Measurements from ENCODE around the gene SLC5A10. TPM values are rescaled to one million over a fixed set of nuclear protein-coding genes. Genes with fewer than 3 reads are reported as not detected.

SLC5A10 gene
- total RNA-seq: not detected in 2 replicates

DNA sequence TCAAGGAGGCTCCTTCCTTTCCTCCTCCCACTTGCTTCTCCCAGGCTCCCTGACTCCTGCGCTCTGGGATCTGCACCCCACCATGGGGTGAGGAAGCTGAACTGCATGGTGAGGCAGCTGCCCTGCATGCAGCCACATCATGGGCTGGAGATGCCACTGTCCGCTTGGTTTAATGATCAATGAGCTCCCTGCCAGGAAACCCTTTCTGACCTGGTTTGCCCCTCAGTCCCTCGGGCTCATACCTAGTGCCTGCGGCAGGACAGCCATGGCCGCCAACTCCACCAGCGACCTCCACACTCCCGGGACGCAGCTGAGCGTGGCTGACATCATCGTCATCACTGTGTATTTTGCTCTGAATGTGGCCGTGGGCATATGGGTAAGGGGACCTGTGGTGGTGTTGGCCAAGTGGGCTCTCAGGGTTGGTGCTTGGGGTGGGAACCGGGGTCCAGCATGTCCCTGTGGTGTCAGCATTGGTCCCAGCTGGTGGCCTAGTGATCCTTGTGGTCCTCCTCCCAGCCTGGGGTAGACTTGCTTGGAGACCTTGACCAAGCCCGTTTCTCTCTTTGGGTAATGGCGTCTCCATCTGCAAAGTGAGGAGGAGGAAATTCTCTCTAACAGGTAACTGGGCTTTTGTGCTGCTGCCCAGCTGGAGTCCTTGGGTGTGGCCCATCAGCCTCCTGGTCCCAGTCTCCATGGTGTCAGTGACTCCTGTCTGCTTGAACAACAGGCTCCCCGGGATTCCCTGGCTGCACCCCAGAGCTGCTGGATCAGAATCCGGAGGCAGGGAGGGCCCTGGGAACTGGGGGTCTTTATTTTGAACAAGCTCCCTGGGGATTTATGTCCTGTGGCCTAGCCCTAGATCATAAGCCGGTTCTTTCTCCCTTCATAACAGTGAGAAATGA lies at the start of gene SLC5A10:
Gene SLC5A10 (plus strand): TSS at position 225 of the 902 bp plus-strand sequence. CDS start 41 bp downstream, at position 266.

DNA sequence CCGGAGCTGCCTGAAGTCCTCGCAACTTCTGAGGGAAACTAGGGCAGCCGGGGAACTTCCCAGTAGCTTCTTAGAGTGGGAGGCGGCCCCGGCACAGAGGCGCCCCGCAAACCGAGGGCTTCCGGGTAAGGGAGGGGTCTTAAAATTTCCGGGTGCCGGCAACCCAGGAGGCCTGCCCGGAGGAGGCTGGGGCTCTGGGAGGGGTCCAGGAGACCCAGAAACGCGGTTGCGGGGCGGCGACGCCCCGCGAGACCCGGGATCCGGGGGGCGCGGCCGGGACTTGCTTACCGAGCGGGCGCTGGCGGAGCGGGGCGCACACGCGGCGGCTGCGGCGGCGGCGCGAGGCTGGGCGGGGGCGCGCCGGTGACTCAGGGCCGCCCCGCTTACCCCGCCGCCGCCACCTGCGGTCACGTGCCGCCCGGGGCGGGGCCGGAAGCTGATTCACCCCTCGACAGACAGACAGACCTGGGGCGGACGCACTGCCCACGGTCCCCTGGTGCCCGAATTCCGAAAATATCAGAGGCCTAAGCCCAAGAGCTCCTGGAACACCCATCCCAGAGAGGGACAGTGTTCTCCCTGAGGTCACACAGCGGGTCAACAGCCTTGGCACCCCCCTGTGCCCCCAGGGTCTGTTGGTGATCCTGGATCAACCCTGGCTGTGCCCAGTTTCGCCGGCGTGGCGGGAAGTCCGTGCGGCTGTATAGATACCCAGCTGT lies 52.6 kb downstream of the SLC5A10 start, which contains the start of gene FAM83G:
Gene FAM83G (minus strand): TSS at position 344 of the 716 bp plus-strand sequence. CDS start 723 bp downstream, outside the sequence.

DNA sequence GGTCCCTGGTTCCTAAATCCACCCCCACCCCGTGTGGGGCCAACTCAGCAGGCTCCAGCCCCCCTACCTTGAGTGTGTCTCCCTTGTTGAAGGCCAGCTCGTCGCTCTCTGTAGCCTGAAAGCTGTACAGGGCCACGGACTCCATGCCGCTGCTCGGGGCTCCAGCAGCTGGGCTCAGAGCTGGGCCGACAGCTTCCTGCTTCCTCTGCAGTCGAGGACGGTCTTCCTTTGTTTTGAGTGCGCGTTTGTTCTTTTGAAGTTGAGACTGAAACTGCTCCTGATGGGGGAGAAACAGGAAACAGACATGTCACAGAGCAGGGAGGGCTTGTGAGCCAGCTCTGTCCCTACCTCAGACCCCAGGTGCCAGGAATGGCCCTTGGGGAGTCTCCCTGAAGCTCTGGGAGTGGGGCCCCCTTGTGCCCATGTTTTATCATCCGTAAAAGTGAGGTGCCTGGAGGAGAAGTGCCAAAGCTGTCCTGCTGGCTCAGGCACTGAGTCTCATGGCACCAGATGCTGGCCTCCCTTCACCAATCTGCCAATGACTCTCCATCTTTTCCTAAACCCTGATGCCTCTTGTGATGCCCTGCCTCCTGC lies 94.9 kb downstream of the SLC5A10 start, which contains the start of gene GRAP:
Gene GRAP (minus strand): TSS at position 176 of the 594 bp plus-strand sequence. CDS start 31 bp downstream, at position 145.

Other genes with a start within 250 kb of the SLC5A10 start
- 0.10 TPM in 1 of 2 replicates, not detected in the other for gene FBXW10, start 208.1 kb upstream of the SLC5A10 start, total RNA-seq
- 29.6 and 30.2 TPM in 2 replicates for gene TVP23B, start 171.0 kb upstream of the SLC5A10 start, total RNA-seq
- 13.6 and 14.2 TPM in 2 replicates for gene PRPSAP2, start 94.0 kb upstream of the SLC5A10 start, total RNA-seq
- 2.3 and 3.1 TPM in 2 replicates for gene FAM83G, start 52.6 kb downstream of the SLC5A10 start, total RNA-seq
- 1.3 and 1.4 TPM in 2 replicates for gene GRAP, start 94.8 kb downstream of the SLC5A10 start, total RNA-seq
- 0.10 and 0.25 TPM in 2 replicates for gene GRAPL, start 175.4 kb downstream of the SLC5A10 start, total RNA-seq